GM18951 (cell line): Measurements from ENCODE around the gene SLC52A3.

Experiments used
- POLR2A ChIP-seq: IDR thresholded peaks from 4 replicates; pipeline ENCODE4 v1.6.1; 2011; ENCODE audit warnings: mild to moderate bottlenecking; ENCODE audit not compliant: insufficient read length, insufficient read depth; ENCODE audit errors: extremely low read depth
- in situ Hi-C: fragments of 300-500 bp; cut with MboI; formaldehyde crosslinking; loops from one replicate; pipeline ENCODE4 v1.12.0; 2022; ENCODE audit warnings: low sequenced_read_pairs, mixed read lengths, inconsistent platforms; ENCODE audit not compliant: unreplicated experiment

SLC52A3 gene

GRCh38 chr20:779771-780170, 11.5 kb upstream of the SLC52A3 start:
- in situ Hi-C loops: no loop called here
- TF ChIP-seq POLR2A: no peak

- in situ Hi-C loops: no loop called here
- TF ChIP-seq POLR2A: no peak
Observed at GRCh38 chr20:776165-776564, 7.9 kb upstream of the SLC52A3 start.

- TF ChIP-seq POLR2A: no peak
- in situ Hi-C loops: no loop called here
Observed at GRCh38 chr20:775679-776135, 7.4 kb upstream of the SLC52A3 start.

- TF ChIP-seq POLR2A: no peak
- in situ Hi-C loops: no loop called here
Observed at GRCh38 chr20:774660-775057, 6.4 kb upstream of the SLC52A3 start.

- TF ChIP-seq POLR2A: no peak
- in situ Hi-C loops: no loop called here
Observed at GRCh38 chr20:774016-774659, 5.8 kb upstream of the SLC52A3 start.

GRCh38 chr20:772806-773205, 4.5 kb upstream of the SLC52A3 start:
- in situ Hi-C loops: no loop called here
- TF ChIP-seq POLR2A: no peak

- in situ Hi-C loops: no loop called here
- TF ChIP-seq POLR2A: no peak
Observed at GRCh38 chr20:771741-772464, 3.6 kb upstream of the SLC52A3 start.

- no peak for TF ChIP-seq POLR2A
- in situ Hi-C loops: no loop called here
Observed at GRCh38 chr20:770691-771090, 2.4 kb upstream of the SLC52A3 start.

- in situ Hi-C loops: no loop called here
- TF ChIP-seq POLR2A: no peak
Observed at GRCh38 chr20:766906-767305, 1.4 kb downstream of the SLC52A3 start.

GRCh38 chr20:764255-764654, 4.0 kb downstream of the SLC52A3 start:
- in situ Hi-C loops: no loop called here
- TF ChIP-seq POLR2A: no peak

- in situ Hi-C loops: no loop called here
Observed at GRCh38 chr20:761418-762381, 6.6 kb downstream of the SLC52A3 start.

GRCh38 chr20:760751-761417, 7.4 kb downstream of the SLC52A3 start:
- TF ChIP-seq POLR2A: no peak
- in situ Hi-C loops: no loop called here

More at GRCh38 chr20:761418-762381, 6.6 kb downstream of the SLC52A3 start:
- no peak for TF ChIP-seq POLR2A

GRCh38 chr20:757506-757905, 10.8 kb downstream of the SLC52A3 start:
- no peak for TF ChIP-seq POLR2A
- in situ Hi-C loops: no loop called here
